Measurements from ENCODE around the gene ERG. TPM values are rescaled to one million over a fixed set of nuclear protein-coding genes. Genes with fewer than 3 reads are reported as not detected.

Gene ERG
- total RNA-seq, 2 donors from 2014 or later, result not detected

DNA sequence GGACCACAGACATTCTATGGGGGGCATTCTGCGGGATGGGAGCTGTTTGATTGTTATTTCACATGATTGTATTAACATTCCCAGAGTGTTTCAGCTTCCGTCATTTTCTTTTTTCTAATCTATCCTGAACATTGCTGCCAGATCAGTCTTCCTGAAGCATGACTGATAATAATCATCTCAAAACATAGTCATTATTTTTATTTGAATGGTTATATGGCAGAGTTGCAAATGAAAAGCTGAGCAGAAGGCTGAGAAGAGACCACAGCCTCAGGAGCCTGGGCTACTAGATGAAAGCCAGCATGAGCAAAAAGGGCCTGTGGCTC, 109.0 kb downstream of the ERG start:
- Mint-ChIP-seq H3K4me3 (no peak overlapping the region), H3K4me1 (no peaks in the 10 kb centered on the region), H3K9me3 (no peaks in the 10 kb centered on the region), H3K27ac (no peak overlapping the region), H3K36me3 (ENCODE audit: low read depth) (no peaks in the 10 kb centered on the region), H3K27me3 (peaks cover 18% of the 10 kb centered on the region)
- no peak for ATAC-seq (replicated peaks)

DNA sequence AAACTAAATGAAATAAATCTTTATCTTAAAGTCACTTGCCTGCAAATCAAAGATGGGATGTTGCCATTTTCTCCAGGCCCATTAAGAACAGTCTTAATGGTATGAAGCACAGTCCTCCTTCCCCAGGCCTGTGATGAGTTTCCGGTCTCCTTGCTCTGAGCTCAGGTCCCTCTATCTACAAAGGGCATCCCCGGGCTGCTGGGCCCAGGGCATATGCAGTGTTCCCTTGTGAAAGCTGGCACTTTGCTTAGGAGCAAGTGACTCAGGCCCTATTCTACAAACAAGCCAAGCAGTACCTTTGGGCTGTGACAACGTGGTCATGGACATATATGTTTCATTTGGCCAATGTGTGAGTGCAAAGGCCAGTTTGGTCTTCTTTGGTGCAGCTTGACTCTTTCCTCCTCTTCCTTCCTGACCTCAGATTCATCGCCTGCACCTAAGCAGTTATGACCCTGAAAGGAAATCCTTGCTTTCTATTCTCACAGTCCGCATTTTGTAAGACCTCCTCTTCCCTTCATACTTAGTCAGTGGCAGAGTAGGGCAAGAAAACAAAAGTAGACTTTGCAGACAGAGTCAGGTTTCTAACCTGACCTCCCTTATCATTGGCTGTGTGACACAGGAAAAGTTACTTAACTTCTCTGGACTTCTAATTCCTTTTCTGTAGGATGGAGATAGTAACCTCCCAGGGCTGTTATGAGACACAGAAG, 109.5 kb downstream of the ERG start:
- Mint-ChIP-seq H3K4me1 (no peaks in the 10 kb centered on the region), H3K27ac (no peak overlapping the region), H3K36me3 (ENCODE audit: low read depth) (no peaks in the 10 kb centered on the region), H3K9me3 (no peaks in the 10 kb centered on the region), H3K27me3 (peaks cover 17% of the 10 kb centered on the region), H3K4me3 (no peak overlapping the region)
- ATAC-seq (replicated peaks), result no peak

DNA sequence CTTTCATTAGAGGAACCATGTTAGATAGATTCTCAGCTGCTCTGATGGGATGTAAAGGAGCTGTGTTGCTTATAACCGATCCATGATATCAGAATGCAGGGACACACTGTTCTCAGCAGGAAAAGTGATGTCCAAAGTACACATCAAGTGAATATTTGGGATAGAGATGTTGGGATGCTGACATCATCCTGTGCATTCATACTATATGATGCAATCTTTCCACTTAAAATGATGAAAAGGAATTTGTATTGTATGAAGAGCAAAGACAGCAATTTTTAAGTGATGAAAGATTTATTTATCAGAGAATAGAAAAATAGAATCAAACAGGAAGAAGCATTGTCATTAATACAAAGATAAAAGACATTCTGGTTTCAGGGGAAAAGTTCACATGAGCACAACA, 110.1 kb downstream of the ERG start:
- no peak overlapping the region for H3K27ac Mint-ChIP-seq
- H3K4me1 Mint-ChIP-seq, result no peaks in the 10 kb centered on the region
- H3K4me3 Mint-ChIP-seq, result no peak overlapping the region
- no peaks in the 10 kb centered on the region for H3K9me3 Mint-ChIP-seq
- no peak for ATAC-seq (replicated peaks)
- peaks cover 15% of the 10 kb centered on the region for H3K27me3 Mint-ChIP-seq
- H3K36me3 Mint-ChIP-seq (ENCODE audit: low read depth), result no peaks in the 10 kb centered on the region

DNA sequence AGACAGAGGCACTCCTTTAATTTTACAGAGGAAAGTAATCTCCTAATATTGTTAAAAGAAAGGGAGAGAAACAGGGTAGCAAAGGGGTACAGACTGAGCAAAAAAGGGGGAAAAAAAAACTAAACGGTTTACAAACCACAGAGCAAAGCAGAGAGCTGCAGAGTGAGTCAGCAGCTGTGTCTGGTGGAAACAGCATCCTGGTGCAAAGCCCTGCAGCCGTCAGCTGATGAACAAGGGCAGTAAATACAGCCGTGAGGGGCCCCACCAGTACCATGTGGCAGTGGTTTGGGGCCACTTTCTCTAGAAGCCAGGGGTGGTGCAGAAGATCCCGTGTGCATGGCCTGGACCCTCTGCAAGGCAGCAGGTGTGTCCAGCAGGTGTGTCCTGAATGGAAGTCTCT, 111.3 kb downstream of the ERG start:
- no peaks in the 10 kb centered on the region for H3K36me3 Mint-ChIP-seq (ENCODE audit: low read depth)
- H3K4me1 Mint-ChIP-seq, result no peaks in the 10 kb centered on the region
- H3K27me3 Mint-ChIP-seq, result peaks cover 13% of the 10 kb centered on the region
- H3K9me3 Mint-ChIP-seq, result no peaks in the 10 kb centered on the region
- no peak overlapping the region for H3K27ac Mint-ChIP-seq
- ATAC-seq (replicated peaks), result no peak
- H3K4me3 Mint-ChIP-seq, result no peak overlapping the region

DNA sequence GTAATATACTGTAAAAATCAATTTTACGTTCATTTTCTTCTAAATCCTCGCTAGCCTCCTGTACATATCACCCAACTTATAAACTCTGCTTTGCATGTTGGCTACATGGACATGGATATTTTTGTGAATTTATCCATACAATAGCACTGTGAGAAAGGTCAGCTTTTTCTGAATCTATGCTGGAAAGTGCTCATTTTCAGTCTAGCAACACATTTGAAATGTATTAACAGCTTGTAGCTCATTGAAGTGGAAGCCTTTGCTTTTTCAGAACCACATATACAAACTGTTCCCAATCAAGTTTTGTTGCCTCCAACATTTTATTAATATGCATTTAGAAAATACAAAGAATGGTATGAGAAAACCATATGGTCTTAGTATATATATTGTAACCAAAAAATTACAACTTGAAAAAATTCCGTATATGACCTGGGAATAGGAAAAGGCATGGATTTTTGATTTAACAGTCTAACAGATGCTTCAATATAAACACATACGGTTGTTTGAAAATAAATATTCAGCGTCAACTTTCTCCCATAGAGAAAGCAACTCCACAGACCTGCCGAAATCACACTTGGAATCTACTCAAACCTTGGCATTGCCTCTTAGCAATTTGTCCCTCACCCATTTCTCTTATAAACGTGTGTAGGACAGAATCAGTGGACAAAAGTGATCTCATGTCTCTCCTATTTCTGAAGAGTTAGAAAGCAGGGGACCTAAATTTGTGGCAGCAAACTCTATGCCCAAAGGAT, 112.7 kb downstream of the ERG start:
- Mint-ChIP-seq H3K4me3 (no peak overlapping the region), H3K4me1 (no peaks in the 10 kb centered on the region), H3K27me3 (peaks cover 17% of the 10 kb centered on the region), H3K36me3 (ENCODE audit: low read depth) (no peaks in the 10 kb centered on the region), H3K27ac (no peak overlapping the region), H3K9me3 (no peaks in the 10 kb centered on the region)
- no peak for ATAC-seq (replicated peaks)

DNA sequence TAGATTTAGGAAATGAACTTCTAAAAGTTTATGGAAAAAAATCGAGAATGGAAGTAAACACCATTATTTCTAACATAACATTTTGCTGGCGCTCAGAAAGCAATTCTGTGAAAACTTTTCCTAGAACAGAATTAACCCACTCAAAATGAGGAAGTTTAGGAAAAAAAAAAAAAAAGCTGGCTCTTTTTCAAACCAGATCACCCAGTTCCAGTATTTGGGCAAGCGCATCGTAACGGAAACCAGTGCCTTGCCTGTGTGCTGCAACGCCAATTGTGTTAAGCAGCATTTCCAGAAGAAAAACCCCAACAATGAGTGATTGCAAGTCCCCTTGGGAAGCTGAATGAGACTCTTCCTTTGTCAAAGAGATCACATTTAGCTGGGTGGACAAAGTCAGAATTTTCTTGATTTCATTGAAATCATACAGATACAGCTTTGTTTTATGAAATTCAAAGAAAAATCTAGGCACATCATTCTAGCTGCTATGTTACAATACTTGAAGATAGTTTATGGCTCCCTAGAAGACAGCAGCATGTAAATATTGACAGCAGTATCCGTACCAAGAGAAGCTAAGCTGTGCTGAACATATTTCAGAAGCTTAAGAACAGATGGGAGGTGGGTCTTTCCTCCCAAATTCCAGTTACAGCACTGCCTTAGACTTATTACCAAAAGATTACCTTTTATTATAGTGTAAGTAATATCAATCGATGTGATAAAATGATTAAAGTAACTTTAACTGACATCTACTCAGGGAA, 113.4 kb downstream of the ERG start:
- ATAC-seq (replicated peaks), result no peak
- Mint-ChIP-seq H3K4me1 (no peaks in the 10 kb centered on the region), H3K27me3 (peaks cover 22% of the 10 kb centered on the region), H3K9me3 (no peaks in the 10 kb centered on the region), H3K27ac (no peak overlapping the region), H3K4me3 (no peak overlapping the region), H3K36me3 (ENCODE audit: low read depth) (no peaks in the 10 kb centered on the region)

DNA sequence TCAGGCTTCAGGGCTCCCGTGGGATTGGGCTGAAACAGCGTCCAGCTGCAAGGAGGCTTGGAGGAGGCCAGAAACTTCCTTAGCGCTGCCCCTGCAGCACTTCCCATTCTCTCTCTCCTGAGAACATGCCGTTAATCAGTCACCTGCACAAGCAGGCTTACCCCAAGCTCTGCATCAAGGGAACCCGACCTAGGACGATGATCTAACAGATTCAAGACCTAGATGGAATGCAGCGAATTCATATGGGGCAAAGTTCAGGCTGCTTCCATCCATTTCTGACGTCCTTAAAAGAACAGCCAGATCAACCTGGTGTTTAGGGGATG, 114.1 kb downstream of the ERG start:
- H3K4me3 Mint-ChIP-seq, result no peak overlapping the region
- no peaks in the 10 kb centered on the region for H3K9me3 Mint-ChIP-seq
- ATAC-seq (replicated peaks), result no peak
- H3K36me3 Mint-ChIP-seq (ENCODE audit: low read depth), result no peaks in the 10 kb centered on the region
- H3K27ac Mint-ChIP-seq, result no peak overlapping the region
- peaks cover 22% of the 10 kb centered on the region for H3K27me3 Mint-ChIP-seq
- H3K4me1 Mint-ChIP-seq, result no peaks in the 10 kb centered on the region

DNA sequence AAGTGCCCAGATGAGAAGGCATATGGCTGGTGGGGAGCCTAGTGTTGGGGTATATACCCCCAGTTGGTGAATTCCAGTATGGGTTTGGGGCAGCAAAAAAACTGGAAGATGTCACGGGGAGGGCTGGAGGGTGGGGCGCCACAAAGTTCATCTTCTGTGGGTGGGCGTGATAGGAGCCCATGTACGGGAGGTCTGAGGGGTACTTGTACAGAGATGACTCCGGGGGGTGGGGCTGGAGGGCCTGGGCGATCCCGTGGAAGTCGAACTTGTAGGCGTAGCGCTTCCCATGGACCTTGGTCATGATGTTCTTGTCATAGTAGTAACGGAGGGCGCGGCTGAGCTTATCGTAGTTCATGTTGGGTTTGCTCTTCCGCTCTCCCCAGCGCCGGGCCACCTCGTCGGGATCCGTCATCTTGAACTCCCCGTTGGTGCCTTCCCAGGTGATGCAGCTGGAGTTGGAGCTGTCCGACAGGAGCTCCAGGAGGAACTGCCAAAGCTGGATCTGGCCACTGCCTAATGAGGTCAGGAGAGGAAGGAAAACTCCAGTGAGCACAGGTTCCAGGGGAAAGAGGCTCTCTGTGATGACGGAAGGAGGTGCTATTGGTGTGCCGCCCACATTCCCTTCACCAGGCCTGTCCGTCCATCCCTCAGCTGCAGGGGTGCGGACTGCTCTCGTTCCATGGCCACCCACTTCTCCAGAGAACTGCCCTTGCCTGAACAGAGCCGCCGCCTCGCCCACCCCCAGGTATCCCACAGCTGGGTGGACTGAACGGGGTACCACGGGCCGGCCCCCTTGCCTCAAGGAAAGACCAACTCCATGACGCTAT, 114.7 kb downstream of the ERG start:
- H3K36me3 Mint-ChIP-seq (ENCODE audit: low read depth), result no peaks in the 10 kb centered on the region
- peaks cover 22% of the 10 kb centered on the region for H3K27me3 Mint-ChIP-seq
- ATAC-seq (replicated peaks), result no peak
- no peak overlapping the region for H3K4me3 Mint-ChIP-seq
- H3K9me3 Mint-ChIP-seq, result no peaks in the 10 kb centered on the region
- no peaks in the 10 kb centered on the region for H3K4me1 Mint-ChIP-seq
- no peak overlapping the region for H3K27ac Mint-ChIP-seq

DNA sequence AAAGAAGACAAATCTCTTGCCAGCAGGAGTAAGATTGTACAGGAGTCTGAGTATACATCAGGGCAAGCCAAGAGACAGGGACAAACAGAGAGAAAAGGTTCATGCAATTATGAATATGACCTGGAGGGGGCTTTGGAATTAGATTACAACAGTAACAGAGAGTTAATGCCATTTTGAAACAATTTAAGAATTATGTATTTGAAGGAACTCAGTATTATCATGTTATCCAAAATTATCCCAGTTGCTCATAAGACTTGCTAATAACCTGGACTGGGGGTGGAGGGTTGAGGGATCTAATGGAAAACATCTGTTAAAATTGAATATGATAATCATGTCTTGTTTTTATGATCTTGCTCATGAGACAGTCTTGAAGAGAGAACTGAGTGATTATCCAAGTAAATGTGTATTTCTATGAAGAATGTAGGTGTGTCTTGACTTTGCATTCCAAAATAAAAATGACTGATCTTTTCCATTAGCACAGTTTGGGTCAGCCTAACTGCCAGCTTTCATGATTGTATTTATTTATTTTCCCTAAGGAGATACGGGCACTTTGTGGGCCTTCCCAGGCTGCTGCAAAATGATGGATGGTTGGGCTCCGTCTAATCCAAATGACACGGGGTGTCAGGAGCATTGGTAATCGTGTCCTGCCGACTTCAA, 117.7 kb downstream of the ERG start:
- Mint-ChIP-seq H3K36me3 (ENCODE audit: low read depth) (no peaks in the 10 kb centered on the region), H3K27ac (no peak overlapping the region), H3K4me3 (no peak overlapping the region), H3K9me3 (no peaks in the 10 kb centered on the region), H3K27me3 (peaks cover 21% of the 10 kb centered on the region), H3K4me1 (no peaks in the 10 kb centered on the region)
- no peak for ATAC-seq (replicated peaks)

DNA sequence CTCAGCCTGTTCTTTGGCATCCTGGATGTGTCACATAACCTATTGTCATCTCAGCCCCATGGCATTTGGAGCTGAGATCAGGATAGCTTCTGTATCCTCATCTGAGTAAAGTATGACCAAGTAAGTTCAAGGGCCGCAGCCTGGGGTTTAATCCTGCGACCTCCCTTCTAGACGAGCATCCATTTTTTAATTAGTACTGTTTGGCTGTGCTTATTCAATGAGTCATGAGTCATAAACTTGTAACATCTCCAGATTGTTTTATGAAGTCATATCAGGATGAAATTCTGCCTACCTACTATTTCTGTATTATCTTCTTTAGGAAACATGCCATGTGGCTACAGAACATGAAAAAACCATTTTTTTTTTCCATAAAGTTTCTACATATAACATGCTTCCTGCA, 119.1 kb downstream of the ERG start:
- no peak for ATAC-seq (replicated peaks)
- no peak overlapping the region for H3K4me3 Mint-ChIP-seq
- H3K36me3 Mint-ChIP-seq (ENCODE audit: low read depth), result no peaks in the 10 kb centered on the region
- H3K27me3 Mint-ChIP-seq, result peaks cover 26% of the 10 kb centered on the region
- H3K27ac Mint-ChIP-seq, result no peak overlapping the region
- peaks cover under 1% of the 10 kb centered on the region for H3K9me3 Mint-ChIP-seq
- no peaks in the 10 kb centered on the region for H3K4me1 Mint-ChIP-seq

DNA sequence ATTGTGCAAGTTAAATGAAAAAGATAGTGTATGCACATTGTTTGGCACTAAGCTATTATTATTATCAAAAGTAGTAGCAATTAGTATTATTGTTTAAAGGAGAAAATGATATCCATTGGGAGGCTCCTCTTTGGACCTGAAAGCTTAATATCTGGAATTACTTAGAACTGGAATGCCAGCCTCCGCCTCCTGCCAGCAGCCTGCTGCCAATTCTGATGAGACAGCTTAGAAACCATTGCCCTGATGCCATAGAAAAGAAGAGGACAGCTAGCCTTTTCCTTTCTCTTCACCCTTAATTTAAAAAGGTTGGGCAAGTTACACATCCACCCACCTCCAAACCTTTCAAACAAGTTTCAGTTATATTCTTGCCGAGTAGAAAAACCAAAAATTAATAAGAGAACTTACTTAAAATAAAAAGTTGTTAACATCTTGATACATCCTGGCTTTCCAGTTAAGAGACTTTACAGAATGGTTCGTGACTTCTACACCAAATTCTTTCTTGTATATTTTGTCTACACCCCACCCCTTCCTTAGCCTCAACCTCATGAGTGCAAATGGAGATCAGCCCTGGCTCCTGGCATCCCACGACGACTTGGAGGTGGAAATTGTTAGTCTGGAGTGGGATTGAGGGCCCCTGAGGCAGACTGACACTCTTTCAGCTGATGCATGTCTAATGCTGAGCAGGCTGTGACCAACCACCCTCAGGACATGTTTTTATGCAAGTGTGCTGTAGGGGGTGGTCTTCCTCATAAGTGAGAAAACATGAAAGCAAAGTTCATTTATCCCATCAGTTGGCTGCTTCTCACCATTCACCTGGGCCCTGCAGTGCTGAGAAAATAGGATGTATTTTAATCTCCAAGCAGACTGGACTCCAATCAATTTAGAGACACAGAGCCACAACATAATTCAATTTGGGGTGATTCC, 120.8 kb downstream of the ERG start:
- H3K9me3 Mint-ChIP-seq, result peaks cover 6% of the 10 kb centered on the region
- no peak overlapping the region for H3K27ac Mint-ChIP-seq
- no peak overlapping the region for H3K4me3 Mint-ChIP-seq
- no peak for ATAC-seq (replicated peaks)
- peaks cover 29% of the 10 kb centered on the region for H3K27me3 Mint-ChIP-seq
- H3K4me1 Mint-ChIP-seq, result no peaks in the 10 kb centered on the region
- no peaks in the 10 kb centered on the region for H3K36me3 Mint-ChIP-seq (ENCODE audit: low read depth)

DNA sequence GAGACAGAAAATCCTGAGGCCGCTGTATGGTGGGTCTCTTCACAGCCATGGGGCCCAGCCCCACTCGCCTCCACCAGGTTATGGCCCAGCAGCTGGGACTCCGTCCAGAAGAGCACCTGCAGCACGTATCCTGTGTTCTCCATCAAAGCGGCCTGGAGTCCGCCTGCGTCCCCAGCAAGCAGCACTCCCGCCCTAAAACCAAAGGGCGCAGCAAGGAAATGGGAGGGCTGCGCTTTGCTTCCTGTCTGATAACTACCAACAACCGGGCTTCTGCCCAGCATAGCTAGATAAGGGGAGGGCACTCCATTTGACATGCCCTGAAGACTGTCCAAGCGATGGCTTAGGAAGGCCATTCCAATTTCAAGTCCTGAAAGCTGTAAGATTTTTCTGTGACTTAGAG, 121.6 kb downstream of the ERG start:
- H3K4me3 Mint-ChIP-seq, result no peak overlapping the region
- H3K9me3 Mint-ChIP-seq, result peaks cover 6% of the 10 kb centered on the region
- H3K36me3 Mint-ChIP-seq (ENCODE audit: low read depth), result no peaks in the 10 kb centered on the region
- H3K27me3 Mint-ChIP-seq, result peaks cover 27% of the 10 kb centered on the region
- no peaks in the 10 kb centered on the region for H3K4me1 Mint-ChIP-seq
- no peak for ATAC-seq (replicated peaks)
- H3K27ac Mint-ChIP-seq, result no peak overlapping the region

DNA sequence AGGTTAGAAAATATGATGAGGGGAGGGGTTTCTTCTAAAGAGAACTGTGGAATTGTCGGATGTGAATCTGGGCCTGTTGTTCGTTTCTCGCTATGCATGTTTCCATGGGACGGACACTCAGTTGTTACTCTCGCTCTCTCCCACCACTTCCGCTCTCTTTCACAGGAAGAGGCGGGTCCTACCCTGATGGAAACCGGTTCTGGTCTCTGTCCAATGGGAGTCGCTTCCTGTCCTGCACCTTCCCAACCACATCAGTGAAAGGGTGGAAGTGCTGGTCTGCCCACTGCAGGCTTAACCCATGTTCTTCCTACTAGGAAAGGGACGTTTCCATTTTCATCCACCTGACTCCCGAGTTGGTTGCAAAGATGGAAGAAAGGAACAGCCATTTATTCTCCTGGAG, 122.0 kb downstream of the ERG start:
- Mint-ChIP-seq H3K4me1 (no peaks in the 10 kb centered on the region), H3K9me3 (peaks cover 6% of the 10 kb centered on the region), H3K27ac (no peak overlapping the region), H3K27me3 (peaks cover 27% of the 10 kb centered on the region), H3K4me3 (no peak overlapping the region), H3K36me3 (ENCODE audit: low read depth) (no peaks in the 10 kb centered on the region)
- no peak for ATAC-seq (replicated peaks)

All from activated T-helper 17 cell treated with anti-CD3 and anti-CD28 coated beads, Interleukin-2, amount 50 U/mL, for 72 hours (primary cell).